NB4 (cell line): ENCODE results near the gene IL31.

Source experiments
- POLR2A ChIP-seq: IDR thresholded peaks from 2 replicates; pipeline ENCODE4 v1.6.1; 2011; ENCODE audit warnings: mild to moderate bottlenecking; ENCODE audit not compliant: insufficient read length; ENCODE audit errors: extremely low read depth
- TF ChIP-seq, protein P1 (sequence below): IDR thresholded peaks from one replicate; pipeline ENCODE4 v1.5.1; 2012; ENCODE audit warnings: low read depth, low read length

DNA sequence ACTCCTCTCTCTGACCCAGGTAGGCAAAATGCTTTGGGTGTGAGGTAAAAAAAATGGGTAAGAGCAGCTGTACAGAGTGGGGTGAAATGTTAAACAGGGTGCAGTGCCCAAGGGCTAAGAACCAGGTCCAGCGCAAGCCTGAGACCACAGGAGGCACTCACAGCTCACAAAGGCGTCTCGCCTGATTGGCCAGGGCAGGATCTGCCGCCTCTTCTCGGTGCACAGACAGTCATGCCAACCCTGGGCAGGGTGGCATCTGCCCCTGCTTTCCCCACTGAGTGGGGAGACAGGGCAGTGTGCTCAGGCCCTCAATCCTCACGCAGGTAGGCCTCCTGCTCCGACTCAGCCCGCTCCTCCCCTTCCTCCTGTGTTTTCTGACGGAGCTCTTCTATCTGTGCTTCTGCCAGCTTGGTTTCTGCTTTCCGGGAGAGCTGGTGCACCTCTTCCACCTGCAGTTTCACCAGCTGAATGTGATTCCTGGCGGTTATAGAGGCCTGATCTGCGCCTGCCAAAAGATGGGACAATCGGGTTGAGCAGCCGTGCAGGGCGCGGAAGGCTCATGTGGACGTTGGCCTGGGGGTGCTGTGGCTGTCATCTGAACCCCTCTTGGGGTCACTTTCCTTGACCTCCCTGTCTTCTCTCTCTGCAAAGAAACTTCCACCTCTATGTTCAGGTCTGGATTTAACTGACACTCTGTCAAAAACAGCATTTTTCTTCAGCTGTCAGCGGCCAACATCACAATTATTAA is 34.2 kb upstream of the IL31 start:
- TF ChIP-seq POLR2A, result no peak
- TF ChIP-seq, protein P1, sequence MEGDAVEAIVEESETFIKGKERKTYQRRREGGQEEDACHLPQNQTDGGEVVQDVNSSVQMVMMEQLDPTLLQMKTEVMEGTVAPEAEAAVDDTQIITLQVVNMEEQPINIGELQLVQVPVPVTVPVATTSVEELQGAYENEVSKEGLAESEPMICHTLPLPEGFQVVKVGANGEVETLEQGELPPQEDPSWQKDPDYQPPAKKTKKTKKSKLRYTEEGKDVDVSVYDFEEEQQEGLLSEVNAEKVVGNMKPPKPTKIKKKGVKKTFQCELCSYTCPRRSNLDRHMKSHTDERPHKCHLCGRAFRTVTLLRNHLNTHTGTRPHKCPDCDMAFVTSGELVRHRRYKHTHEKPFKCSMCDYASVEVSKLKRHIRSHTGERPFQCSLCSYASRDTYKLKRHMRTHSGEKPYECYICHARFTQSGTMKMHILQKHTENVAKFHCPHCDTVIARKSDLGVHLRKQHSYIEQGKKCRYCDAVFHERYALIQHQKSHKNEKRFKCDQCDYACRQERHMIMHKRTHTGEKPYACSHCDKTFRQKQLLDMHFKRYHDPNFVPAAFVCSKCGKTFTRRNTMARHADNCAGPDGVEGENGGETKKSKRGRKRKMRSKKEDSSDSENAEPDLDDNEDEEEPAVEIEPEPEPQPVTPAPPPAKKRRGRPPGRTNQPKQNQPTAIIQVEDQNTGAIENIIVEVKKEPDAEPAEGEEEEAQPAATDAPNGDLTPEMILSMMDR, result no peak
